ENCODE data around the gene CFAP61. TPM values are rescaled to one million over a fixed set of nuclear protein-coding genes. Genes with fewer than 3 reads are reported as not detected.

Gene CFAP61
- total and polyA plus RNA-seq, 2 experiments from 2014 or later: 0.21 TPM; not detected in 1

- Histone ChIP-seq H3K27me3 (ENCODE audit: insufficient read depth) (no peaks in the 10 kb centered on the region), H3K4me1 (ENCODE audit: insufficient read depth) (no peaks in the 10 kb centered on the region), H3K9me2 (ENCODE audit: insufficient read depth) (peaks cover 4% of the 10 kb centered on the region; the same call in 1 of the 2 replicates), H3K79me2 (replicated peaks; ENCODE audit: insufficient read depth) (no peaks in the 10 kb centered on the region), H3K27ac (ENCODE audit: low read depth) (no peak overlapping the region), H3K4me3 (no peak overlapping the region), H4K20me1 (replicated peaks; ENCODE audit: insufficient read depth) (no peaks in the 10 kb centered on the region), H3F3A (replicated peaks; ENCODE audit: low read depth) (no peaks in the 10 kb centered on the region), H3K4me2 (no peak overlapping the region), H2AFZ (no peak overlapping the region), H3K36me3 (ENCODE audit: insufficient read depth) (no peaks in the 10 kb centered on the region)
- H3K4me3 Mint-ChIP-seq: no peak overlapping the region
- H3K4me1 Mint-ChIP-seq: no peaks in the 10 kb centered on the region; the same call in 2 of the 3 replicates
- no peaks in the 10 kb centered on the region for H3K36me3 Mint-ChIP-seq (ENCODE audit: low read depth)
- no peaks in the 10 kb centered on the region for H3K27me3 Mint-ChIP-seq (ENCODE audit: insufficient read depth, low read depth, poor library complexity)
- DNase-seq (ENCODE audit: low spot score) (no peak), ATAC-seq (0 out of 3 replicates have a peak, but pooled peaks have one; percentile 28)
- peaks cover 3% of the 10 kb centered on the region; the same call in 1 of the 3 replicates for H3K9me3 Mint-ChIP-seq
- no peak overlapping the region for H3K27ac Mint-ChIP-seq
- TF ChIP-seq, protein P1, sequence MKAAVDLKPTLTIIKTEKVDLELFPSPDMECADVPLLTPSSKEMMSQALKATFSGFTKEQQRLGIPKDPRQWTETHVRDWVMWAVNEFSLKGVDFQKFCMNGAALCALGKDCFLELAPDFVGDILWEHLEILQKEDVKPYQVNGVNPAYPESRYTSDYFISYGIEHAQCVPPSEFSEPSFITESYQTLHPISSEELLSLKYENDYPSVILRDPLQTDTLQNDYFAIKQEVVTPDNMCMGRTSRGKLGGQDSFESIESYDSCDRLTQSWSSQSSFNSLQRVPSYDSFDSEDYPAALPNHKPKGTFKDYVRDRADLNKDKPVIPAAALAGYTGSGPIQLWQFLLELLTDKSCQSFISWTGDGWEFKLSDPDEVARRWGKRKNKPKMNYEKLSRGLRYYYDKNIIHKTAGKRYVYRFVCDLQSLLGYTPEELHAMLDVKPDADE (IDR thresholded peaks at IDR 0.05): no peak
- no peak for TF ChIP-seq CREB1 (CRISPR knock-in tag; IDR thresholded peaks at IDR 0.05; ENCODE audit: low read depth)
- TF ChIP-seq POLR2AphosphoS5 (IDR thresholded peaks at IDR 0.05; ENCODE audit: low read depth): no peak
- TF ChIP-seq, protein P2, sequence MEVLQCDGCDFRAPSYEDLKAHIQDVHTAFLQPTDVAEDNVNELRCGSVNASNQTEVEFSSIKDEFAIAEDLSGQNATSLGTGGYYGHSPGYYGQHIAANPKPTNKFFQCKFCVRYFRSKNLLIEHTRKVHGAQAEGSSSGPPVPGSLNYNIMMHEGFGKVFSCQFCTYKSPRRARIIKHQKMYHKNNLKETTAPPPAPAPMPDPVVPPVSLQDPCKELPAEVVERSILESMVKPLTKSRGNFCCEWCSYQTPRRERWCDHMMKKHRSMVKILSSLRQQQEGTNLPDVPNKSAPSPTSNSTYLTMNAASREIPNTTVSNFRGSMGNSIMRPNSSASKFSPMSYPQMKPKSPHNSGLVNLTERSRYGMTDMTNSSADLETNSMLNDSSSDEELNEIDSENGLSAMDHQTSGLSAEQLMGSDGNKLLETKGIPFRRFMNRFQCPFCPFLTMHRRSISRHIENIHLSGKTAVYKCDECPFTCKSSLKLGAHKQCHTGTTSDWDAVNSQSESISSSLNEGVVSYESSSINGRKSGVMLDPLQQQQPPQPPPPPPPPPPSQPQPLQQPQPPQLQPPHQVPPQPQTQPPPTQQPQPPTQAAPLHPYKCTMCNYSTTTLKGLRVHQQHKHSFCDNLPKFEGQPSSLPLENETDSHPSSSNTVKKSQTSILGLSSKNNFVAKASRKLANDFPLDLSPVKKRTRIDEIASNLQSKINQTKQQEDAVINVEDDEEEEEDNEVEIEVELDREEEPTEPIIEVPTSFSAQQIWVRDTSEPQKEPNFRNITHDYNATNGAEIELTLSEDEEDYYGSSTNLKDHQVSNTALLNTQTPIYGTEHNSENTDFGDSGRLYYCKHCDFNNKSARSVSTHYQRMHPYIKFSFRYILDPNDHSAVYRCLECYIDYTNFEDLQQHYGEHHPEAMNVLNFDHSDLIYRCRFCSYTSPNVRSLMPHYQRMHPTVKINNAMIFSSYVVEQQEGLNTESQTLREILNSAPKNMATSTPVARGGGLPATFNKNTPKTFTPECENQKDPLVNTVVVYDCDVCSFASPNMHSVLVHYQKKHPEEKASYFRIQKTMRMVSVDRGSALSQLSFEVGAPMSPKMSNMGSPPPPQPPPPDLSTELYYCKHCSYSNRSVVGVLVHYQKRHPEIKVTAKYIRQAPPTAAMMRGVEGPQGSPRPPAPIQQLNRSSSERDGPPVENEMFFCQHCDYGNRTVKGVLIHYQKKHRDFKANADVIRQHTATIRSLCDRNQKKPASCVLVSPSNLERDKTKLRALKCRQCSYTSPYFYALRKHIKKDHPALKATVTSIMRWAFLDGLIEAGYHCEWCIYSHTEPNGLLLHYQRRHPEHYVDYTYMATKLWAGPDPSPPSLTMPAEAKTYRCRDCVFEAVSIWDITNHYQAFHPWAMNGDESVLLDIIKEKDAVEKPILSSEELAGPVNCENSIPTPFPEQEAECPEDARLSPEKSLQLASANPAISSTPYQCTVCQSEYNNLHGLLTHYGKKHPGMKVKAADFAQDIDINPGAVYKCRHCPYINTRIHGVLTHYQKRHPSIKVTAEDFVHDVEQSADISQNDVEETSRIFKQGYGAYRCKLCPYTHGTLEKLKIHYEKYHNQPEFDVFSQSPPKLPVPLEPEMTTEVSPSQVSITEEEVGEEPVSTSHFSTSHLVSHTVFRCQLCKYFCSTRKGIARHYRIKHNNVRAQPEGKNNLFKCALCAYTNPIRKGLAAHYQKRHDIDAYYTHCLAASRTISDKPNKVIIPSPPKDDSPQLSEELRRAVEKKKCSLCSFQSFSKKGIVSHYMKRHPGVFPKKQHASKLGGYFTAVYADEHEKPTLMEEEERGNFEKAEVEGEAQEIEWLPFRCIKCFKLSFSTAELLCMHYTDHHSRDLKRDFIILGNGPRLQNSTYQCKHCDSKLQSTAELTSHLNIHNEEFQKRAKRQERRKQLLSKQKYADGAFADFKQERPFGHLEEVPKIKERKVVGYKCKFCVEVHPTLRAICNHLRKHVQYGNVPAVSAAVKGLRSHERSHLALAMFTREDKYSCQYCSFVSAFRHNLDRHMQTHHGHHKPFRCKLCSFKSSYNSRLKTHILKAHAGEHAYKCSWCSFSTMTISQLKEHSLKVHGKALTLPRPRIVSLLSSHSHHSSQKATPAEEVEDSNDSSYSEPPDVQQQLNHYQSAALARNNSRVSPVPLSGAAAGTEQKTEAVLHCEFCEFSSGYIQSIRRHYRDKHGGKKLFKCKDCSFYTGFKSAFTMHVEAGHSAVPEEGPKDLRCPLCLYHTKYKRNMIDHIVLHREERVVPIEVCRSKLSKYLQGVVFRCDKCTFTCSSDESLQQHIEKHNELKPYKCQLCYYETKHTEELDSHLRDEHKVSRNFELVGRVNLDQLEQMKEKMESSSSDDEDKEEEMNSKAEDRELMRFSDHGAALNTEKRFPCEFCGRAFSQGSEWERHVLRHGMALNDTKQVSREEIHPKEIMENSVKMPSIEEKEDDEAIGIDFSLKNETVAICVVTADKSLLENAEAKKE (CRISPR knock-in tag; IDR thresholded peaks at IDR 0.05): no peak
- no peak for TF ChIP-seq STAT1 (IDR thresholded peaks at IDR 0.05; ENCODE audit: unreplicated experiment)
- no peak for TF ChIP-seq EZH2phosphoT487 (IDR thresholded peaks at IDR 0.05; ENCODE audit: unreplicated experiment)
- no peak for TF ChIP-seq CTCF (conservative IDR thresholded peaks at IDR 0.05; ENCODE audit: low read depth in 2 of 2)
- no peak for TF ChIP-seq ZNF114 (CRISPR knock-in tag; IDR thresholded peaks at IDR 0.05)
- no peak for TF ChIP-seq NANOG (IDR thresholded peaks at IDR 0.05; ENCODE audit: borderline replicate concordance)
Observed at GRCh38 chr20:20386192-20386591, 333.9 kb downstream of the CFAP61 start.

Data from GM23338 (cell line).